Dermis blood vessel endothelial cell (primary cell): ENCODE measurements around the gene OR5AK2. TPM values are rescaled to one million over a fixed set of nuclear protein-coding genes. Genes with fewer than 3 reads are reported as not detected.
"Not testable (repeated sequence)": the region's sequence is repeated elsewhere in the genome, so short reads cannot be mapped to it uniquely, and the experiment has no call there.

Experiments
- DNase-seq: peaks from one replicate; pipeline ENCODE4 v3.0.0; 2010
- total RNA-seq: library from RNA; depleted of rRNA; stranded (reverse); fragments of >200 nt; gene quantifications from 2 replicates; pipeline ENCODE4 v1.2.3, GENCODE V29; 2014

OR5AK2 gene
- total RNA-seq, result not detected in 2 replicates

GRCh38 chr11:56988614-56989013, at the start of gene OR5AK2:
Gene OR5AK2, plus strand, starts transcription at chr11:56988914. Its CDS starts 0 bp downstream, at chr11:56988914.
- no peak for DNase-seq

DNA sequence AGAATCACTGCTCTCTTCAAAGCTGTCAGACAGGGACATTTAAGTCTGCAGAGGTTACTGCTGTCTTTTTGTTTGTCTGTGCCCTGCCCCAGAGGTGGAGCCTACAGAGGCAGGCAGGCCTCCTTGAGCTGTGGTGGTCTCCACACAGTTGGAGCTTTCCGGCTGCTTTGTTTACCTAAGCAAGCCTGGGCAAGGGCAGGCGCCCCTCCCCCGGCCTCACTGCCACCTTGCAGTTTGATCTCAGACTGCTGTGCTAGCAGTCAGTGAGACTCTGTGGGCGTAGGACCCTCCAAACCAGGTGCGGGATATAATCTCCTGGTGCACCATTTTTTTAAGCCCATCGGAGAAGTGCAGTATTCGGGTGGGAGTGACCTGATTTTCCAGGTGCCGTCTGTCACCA, 43.2 kb upstream of the OR5AK2 start:
- DNase-seq, result not testable (repeated sequence)

DNA sequence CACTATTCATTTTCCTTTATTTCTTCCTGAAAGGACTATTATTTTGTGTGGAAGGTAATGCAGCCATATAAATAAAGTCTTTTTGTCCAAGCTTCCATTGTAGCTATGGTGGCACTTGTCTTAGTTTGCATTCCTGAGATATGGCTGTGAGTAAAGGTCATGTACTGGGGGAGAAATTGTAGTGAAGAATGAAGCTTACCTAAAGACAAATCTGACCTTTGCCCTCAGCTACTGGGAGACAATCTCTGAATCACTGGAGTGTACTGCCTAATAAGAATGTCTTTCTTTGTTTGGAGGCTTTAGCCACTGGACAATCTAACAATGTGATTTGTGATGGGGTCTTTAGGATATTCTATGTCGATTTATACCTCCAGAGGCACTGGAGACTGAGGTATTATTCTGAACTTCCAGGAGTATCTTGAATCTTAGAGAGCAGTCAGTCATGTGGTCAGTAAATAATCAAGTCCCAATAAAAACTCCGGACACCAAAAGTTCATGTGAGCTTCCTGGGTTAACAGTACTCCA, 39.7 kb upstream of the OR5AK2 start:
- no peak for DNase-seq

DNA sequence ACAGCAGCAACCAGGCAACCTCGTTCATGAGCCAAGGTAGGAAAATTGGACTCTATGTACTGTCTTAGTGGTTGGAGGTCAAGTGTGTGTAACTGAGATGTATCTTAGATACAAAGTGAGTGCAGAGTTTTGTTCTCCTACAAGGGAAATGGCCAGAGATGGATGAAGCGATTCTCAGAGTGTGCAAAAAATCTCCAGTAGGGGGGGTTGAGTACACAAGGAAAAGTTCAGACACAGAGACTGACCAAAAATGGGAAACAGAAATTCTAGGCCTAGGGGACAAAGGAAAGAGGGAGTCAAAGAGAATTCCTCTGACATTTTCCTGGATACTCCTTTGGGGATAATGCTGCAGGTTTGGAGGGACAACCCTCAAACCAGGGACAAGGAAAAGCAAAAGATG, 38.2 kb upstream of the OR5AK2 start:
- peak; percentile 7 for DNase-seq

DNA sequence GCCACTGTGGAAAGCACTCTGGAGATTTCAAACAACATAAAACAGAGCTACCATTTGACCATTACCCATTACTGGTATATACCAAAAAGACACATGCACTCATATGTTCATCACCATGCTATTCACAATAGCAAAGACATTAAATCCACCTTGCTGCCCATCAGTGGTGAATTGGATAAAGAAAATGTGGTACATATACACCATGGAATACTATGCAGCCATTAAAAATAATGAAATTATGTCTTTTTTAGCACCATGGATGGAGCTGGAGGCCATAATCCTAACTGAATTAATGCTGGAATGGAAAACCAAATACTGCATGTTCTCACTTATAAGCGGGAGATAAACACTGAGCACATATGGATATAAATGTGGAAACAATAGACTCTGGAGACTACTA, 34.8 kb upstream of the OR5AK2 start:
- not testable (repeated sequence) for DNase-seq

GRCh38 chr11:56961609-56962008, 27.1 kb upstream of the OR5AK2 start:
- no peak for DNase-seq

- no peak for DNase-seq
Observed at GRCh38 chr11:56967726-56968125, 21.0 kb upstream of the OR5AK2 start.

GRCh38 chr11:56968524-56968923, 20.2 kb upstream of the OR5AK2 start:
- no peak for DNase-seq

- DNase-seq, result no peak
Observed at GRCh38 chr11:56977314-56977713, 11.4 kb upstream of the OR5AK2 start.

DNA sequence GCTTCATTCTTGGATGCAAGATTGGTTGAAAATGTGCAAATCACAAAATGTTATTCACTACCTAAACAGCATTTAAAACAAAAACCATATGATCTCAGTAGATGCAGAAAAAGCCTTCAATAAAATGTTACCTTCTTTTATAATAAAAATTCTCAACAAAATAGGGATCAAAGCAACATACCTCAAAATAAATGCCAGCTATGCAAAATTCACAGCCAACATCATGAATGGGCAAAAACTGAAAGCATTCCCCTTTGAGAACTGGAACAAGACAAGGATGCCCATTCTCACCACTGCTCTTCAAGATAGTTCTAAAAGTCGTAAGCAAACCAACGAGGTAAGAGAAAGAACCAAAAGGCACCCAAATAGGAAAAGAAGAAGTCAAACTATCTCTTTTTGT, 2.0 kb downstream of the OR5AK2 start:
- DNase-seq, result no peak

DNA sequence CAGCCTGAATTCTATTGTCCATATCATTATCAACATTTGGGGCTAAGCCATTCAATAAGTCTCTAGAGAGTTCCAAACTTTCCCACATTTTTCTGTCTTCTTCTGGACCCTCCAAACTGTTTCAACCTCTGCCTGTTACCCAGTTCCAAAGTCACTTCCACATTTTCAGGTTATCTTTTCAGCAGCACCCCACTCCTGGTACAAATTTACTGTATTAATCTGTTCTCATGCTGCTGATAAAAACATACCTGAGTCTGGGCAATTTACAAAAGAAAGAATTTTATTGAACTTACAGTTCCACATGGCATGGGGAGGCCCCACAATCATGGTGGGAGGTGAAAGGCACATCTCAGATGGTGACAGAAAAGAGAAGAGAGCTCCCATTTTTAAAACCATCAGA, 5.8 kb downstream of the OR5AK2 start:
- no peak for DNase-seq

DNA sequence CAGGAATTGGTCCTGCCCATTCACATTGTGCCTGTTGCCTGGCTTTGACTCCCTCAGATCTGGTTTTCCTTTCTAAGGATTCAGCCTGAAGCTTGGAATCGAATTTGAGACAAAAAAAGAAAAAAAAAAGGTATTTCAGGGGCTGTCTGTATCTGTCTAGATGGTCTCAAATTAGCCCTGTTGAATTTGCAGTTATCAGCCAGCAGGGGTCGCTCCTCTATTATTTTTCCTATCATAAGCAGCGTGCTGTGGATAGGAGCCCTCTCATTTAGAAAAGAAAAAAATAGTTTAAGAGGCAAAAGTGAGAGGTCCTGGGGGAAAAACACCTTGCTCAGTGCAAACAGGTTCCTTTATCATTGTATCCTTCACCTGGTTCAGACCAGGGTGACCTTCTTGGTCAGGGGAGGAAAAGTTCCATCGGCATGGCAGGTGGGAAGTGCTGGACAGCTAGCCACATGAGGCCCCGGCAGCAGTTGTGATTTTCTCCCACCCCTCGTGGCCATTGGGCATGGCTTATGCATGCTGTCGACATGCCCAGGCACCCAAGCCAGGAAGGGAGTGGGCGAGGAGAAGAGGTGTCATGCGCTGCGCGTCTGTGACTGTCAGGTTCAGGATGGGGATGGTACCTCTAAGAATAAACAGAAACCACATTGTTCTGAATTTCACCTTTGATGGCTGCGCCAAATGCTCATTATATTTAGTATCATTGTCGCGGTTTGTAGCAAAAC, 13.1 kb downstream of the OR5AK2 start:
- peak; percentile 28 for DNase-seq

DNA sequence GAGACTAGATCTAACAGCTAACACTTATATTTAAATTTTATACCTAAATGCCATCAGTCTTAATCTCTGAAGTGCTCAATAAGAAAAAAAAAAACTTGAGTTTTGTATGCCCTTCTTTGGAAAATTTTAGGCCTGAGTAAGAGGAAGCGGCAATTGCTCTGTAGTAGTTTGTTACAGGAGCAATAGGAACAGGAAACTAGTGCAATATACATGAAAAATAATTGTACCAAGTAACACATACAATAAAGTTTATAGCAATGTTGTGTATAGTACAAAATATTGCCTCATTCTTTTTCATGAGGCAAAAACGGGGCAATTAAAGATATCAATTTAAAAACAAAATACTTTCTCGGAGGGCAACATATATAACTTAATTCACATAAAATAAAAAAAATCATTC, 19.7 kb downstream of the OR5AK2 start:
- no peak for DNase-seq

DNA sequence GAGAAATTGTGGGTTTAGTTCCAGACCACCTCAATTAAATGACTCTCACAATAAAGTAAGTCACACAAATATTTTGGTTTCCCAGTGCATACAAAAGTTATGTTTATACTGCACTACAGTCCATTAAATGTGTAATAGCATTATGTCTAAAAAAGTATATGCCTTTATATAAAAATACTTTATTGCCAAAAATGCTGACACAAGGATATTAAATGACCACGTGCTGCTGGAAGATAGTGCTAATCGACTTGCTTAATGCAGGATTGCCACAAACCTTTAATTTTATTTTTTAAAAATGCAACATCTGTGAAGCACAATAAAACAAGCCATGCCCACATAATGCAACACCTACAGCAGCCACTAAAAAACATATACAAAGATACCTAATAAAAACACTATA, 27.0 kb downstream of the OR5AK2 start:
- DNase-seq, result no peak

DNA sequence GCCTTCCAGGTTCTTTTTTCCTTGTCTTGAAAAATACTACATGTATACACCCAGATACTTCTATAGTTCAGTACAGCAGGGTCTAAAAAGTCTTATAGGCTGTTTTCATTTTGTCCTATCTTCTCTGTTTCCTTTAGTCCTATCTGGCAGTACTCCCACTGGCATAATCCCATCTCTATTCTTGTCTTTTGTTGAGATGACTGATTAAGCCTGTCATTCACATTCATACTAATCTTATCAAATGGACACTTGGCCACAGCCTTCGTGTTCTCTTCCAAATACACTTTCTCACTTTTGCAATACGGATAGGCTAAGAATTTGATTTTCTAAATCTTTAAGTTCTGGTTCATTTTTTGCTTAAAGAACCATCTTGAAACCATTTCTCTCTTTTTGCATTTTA, 42.8 kb downstream of the OR5AK2 start:
- DNase-seq, result no peak

Other genes with a start within 250 kb of the OR5AK2 start
- gene OR9G4, start 240.2 kb upstream of the OR5AK2 start, total RNA-seq, result not detected in 2 replicates
- 0.05 and 0.34 TPM in 2 replicates for gene LRRC55, start 193.0 kb downstream of the OR5AK2 start, total RNA-seq
- 3.0 and 19.6 TPM in 2 replicates for gene APLNR, start 248.3 kb downstream of the OR5AK2 start, total RNA-seq